ENCODE results near the gene RASL10A. TPM values are rescaled to one million over a fixed set of nuclear protein-coding genes. Genes with fewer than 3 reads are reported as not detected.

RASL10A gene
- polyA plus RNA-seq, 3 donors: 0.35 to 2.1 (median 0.50) TPM

- Histone ChIP-seq H3K36me3 (replicated peaks in 1 of 2; ENCODE audit: control insufficient read depth in 1 of 2, insufficient read depth in 2 of 2, low read length in 2 of 2) (peaks cover 100% of the 10 kb centered on the region in 2 donors), H4K20me1 (ENCODE audit: insufficient read depth, low read length) (peaks cover 61% of the 10 kb centered on the region), H3K79me2 (ENCODE audit: insufficient read depth, low read length) (no peaks in the 10 kb centered on the region), H2AFZ (ENCODE audit: insufficient read depth, low read depth, low read length, poor library complexity, severe bottlenecking) (no peak overlapping the region), H3K9me3 (replicated peaks in 1 of 2; ENCODE audit: control insufficient read depth in 1 of 2, insufficient read depth in 1 of 2, low read length in 2 of 2) (no peaks in the 10 kb centered on the region), H3K4me2 (replicated peaks; ENCODE audit: extremely low read depth, low read length, poor library complexity, severe bottlenecking) (no peak overlapping the region), H3K4me3 (replicated peaks in 1 of 3; ENCODE audit: low read depth in 2 of 3, low read length in 3 of 3) (no peak overlapping the region), H3K4me1 (ENCODE audit: control insufficient read depth in 1 of 2, insufficient read depth in 2 of 2, low read length in 2 of 2) (no peaks in the 10 kb centered on the region), H3K9ac (ENCODE audit: insufficient read depth, low read length, poor library complexity, severe bottlenecking) (no peak overlapping the region), H3K27ac (ENCODE audit: low read depth in 1 of 2, low read length in 2 of 2) (no peak overlapping the region), H3K27me3 (ENCODE audit: control insufficient read depth in 2 of 2, insufficient read depth in 2 of 2, low read length in 2 of 2) (no peaks in the 10 kb centered on the region)
- TF ChIP-seq CTCF (IDR thresholded peaks at IDR 0.05): no peak
- peaks cover 99 to 100% of the 10 kb centered on the region in 2 donors for H3K36me3 Mint-ChIP-seq
- H3K4me3 Mint-ChIP-seq: no peak overlapping the region
- H3K9me3 Mint-ChIP-seq: no peaks in the 10 kb centered on the region
- no peaks in the 10 kb centered on the region for H3K27me3 Mint-ChIP-seq (ENCODE audit: low read depth in 3 of 3)
- H3K27ac Mint-ChIP-seq: no peak overlapping the region
- intact Hi-C loops (cut with micrococcal nuclease): no loop called here
- no peaks in the 10 kb centered on the region for H3K4me1 Mint-ChIP-seq
- 96% methylated on average over 6 of the region's 6 CpGs for WGBS (ENCODE audit: insufficient coverage)
- no peak for DNase-seq
Observed at GRCh38 chr22:29351042-29351441, 35.5 kb upstream of the RASL10A start.

GRCh38 chr22:29348956-29349355, 33.5 kb upstream of the RASL10A start:
- Mint-ChIP-seq H3K4me1 (no peaks in the 10 kb centered on the region), H3K36me3 (peaks cover 98 to 100% of the 10 kb centered on the region in 2 donors), H3K27ac (no peak overlapping the region), H3K9me3 (no peaks in the 10 kb centered on the region), H3K27me3 (ENCODE audit: low read depth in 3 of 3) (no peaks in the 10 kb centered on the region), H3K4me3 (no peak overlapping the region)
- no peaks in the 10 kb centered on the region for H3K79me2 ChIP-seq (ENCODE audit: insufficient read depth, low read length)
- WGBS (ENCODE audit: insufficient coverage): 97% methylated on average over 11 of the region's 18 CpGs
- H3K4me3 ChIP-seq (replicated peaks in 1 of 3; ENCODE audit: low read depth in 2 of 3, low read length in 3 of 3): no peak overlapping the region
- no peak for TF ChIP-seq CTCF (IDR thresholded peaks at IDR 0.05)
- no peak for DNase-seq
- no peak overlapping the region for H3K4me2 ChIP-seq (replicated peaks; ENCODE audit: extremely low read depth, low read length, poor library complexity, severe bottlenecking)
- peaks cover 94 to 100% of the 10 kb centered on the region in 2 donors for H3K36me3 ChIP-seq (replicated peaks in 1 of 2; ENCODE audit: control insufficient read depth in 1 of 2, insufficient read depth in 2 of 2, low read length in 2 of 2)
- no peak overlapping the region for H3K9ac ChIP-seq (ENCODE audit: insufficient read depth, low read length, poor library complexity, severe bottlenecking)
- intact Hi-C loops (cut with micrococcal nuclease): no loop called here
- no peaks in the 10 kb centered on the region for H3K9me3 ChIP-seq (replicated peaks in 1 of 2; ENCODE audit: control insufficient read depth in 1 of 2, insufficient read depth in 1 of 2, low read length in 2 of 2)
- peaks cover 58% of the 10 kb centered on the region for H4K20me1 ChIP-seq (ENCODE audit: insufficient read depth, low read length)
- no peak overlapping the region for H3K27ac ChIP-seq (ENCODE audit: low read depth in 1 of 2, low read length in 2 of 2)
- H2AFZ ChIP-seq (ENCODE audit: insufficient read depth, low read depth, low read length, poor library complexity, severe bottlenecking): no peak overlapping the region
- no peaks in the 10 kb centered on the region for H3K27me3 ChIP-seq (ENCODE audit: control insufficient read depth in 2 of 2, insufficient read depth in 2 of 2, low read length in 2 of 2)
- no peaks in the 10 kb centered on the region for H3K4me1 ChIP-seq (ENCODE audit: control insufficient read depth in 1 of 2, insufficient read depth in 2 of 2, low read length in 2 of 2)
